ENCODE measurements around the gene DISP2.

Gene DISP2, protein sequence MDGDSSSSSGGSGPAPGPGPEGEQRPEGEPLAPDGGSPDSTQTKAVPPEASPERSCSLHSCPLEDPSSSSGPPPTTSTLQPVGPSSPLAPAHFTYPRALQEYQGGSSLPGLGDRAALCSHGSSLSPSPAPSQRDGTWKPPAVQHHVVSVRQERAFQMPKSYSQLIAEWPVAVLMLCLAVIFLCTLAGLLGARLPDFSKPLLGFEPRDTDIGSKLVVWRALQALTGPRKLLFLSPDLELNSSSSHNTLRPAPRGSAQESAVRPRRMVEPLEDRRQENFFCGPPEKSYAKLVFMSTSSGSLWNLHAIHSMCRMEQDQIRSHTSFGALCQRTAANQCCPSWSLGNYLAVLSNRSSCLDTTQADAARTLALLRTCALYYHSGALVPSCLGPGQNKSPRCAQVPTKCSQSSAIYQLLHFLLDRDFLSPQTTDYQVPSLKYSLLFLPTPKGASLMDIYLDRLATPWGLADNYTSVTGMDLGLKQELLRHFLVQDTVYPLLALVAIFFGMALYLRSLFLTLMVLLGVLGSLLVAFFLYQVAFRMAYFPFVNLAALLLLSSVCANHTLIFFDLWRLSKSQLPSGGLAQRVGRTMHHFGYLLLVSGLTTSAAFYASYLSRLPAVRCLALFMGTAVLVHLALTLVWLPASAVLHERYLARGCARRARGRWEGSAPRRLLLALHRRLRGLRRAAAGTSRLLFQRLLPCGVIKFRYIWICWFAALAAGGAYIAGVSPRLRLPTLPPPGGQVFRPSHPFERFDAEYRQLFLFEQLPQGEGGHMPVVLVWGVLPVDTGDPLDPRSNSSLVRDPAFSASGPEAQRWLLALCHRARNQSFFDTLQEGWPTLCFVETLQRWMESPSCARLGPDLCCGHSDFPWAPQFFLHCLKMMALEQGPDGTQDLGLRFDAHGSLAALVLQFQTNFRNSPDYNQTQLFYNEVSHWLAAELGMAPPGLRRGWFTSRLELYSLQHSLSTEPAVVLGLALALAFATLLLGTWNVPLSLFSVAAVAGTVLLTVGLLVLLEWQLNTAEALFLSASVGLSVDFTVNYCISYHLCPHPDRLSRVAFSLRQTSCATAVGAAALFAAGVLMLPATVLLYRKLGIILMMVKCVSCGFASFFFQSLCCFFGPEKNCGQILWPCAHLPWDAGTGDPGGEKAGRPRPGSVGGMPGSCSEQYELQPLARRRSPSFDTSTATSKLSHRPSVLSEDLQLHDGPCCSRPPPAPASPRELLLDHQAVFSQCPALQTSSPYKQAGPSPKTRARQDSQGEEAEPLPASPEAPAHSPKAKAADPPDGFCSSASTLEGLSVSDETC (N-terminal part only)

DNA sequence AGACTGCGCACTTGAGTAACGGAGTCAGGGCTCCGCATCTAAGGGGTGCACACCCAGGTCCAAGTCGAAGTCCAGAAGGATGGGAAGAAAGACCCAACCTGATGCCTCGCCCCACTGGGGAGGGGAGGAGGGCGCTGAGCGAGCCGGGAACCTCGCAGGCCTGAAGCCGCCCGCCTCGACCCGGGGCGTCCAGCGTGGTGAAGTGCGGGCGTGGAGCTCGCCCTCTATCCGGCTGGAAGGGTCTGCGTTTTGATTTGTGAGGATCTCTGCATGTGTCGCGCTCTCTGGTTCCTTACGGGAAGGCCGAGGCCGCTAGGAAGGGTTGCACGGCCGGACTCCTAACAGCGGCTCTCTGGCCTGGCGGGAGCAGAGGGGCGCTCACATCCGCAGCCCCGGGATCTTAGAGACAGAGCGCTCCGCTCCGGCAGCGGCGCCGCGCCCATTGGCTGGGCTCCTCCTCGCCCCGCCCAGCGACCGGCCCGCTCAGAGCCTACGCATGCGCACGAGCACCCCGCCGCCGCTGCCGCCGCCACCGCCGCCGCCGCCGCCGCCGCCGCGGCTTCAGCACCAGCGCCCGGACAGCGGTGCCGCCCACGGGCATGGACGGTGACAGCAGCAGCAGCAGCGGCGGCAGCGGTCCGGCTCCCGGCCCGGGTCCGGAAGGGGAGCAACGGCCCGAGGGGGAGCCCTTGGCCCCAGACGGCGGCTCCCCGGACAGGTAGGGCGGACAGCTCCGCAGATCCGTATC, at the start of gene DISP2:
TSS of gene DISP2 (plus strand) at position 497 of the 748 bp plus-strand sequence. CDS start at position 600, 103 bp downstream.
- peak; percentile 84 for DNase-seq

DNA sequence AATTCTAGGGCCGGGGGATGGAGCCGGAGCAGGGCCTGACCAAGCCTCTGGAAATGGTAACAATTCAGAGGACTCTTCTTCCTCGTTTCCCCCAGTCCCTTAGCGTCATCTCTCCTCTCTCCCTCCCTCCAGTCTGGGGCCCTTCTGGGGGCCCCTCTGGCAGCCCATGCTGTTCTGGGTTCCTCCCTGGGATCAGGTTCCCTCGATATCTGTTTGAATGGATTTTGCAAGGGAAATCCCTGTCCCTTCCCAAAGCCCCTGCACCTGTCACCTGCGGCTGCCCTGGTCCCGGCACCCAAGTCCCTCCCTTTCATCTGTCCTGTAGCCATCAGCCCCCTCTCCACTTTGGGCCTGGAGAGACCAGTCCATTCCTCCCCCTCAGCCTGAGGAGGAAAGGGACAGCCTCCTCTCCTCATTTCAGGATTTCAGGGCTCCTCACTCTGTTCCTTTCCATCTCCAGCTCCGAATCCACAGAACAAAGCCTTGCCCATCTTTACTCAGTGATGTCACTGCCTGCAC, 48.6 kb upstream of the DISP2 start:
- DNase-seq = no peak

GRCh38 chr15:40310001-40310959, 47.7 kb upstream of the DISP2 start:
- peak; percentile 25 to 30 for DNase-seq

- DNase-seq = no peak
These were observed 47.0 kb upstream of the DISP2 start for GRCh38 chr15:40310993-40311392.

GRCh38 chr15:40312370-40313158, 45.5 kb upstream of the DISP2 start:
- no peak for DNase-seq

- DNase-seq = peak; percentile 73 to 76
These were observed 44.3 kb upstream of the DISP2 start for GRCh38 chr15:40313531-40314398.

DNA sequence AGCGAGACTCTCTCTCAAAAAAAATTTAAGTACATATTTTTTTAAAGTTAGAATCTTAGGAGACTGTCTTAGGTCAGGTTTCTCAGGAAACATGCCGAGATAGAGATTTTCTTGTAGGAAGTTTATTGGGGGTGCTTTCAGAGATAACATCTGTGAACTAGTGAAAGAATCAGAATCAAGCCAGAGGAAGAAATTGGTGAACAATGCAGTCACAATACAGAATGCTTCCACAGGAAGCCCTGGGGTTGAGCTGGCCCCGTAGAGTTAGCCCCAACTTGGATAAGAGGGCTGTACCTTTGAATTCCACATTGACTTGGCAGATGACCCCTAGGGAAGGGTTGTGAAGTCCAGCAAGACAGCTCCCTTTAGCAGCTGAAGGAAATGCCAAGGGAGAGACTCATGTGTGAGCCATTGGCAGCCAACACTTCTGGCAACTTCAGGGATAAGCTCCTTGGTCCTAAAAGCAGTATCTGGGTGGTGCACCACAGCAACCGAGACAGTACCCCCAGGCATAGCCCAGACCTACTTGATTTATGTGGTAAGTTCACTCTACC, 43.2 kb upstream of the DISP2 start:
- DNase-seq = no peak

DNA sequence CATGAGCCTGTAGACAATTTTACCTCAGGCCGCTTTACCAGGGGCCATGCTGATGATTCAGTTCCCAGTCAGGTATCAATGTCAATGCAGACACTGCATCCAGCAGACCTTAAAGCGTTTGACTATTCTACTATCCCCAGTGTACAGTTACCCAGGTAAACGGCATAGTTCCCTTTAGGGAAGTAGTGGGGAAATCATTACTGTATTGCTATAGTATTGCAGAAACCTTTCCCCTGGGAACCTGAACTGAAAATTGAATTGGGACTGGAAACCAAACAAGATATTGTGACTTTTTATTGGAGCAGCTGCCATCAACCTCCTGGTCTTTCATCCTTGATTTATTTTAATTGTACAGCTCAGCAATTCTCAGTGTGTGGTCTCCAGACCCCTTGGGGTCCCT, 41.1 kb upstream of the DISP2 start:
- no peak for DNase-seq

GRCh38 chr15:40317580-40317979, 40.4 kb upstream of the DISP2 start:
- no peak for DNase-seq

DNA sequence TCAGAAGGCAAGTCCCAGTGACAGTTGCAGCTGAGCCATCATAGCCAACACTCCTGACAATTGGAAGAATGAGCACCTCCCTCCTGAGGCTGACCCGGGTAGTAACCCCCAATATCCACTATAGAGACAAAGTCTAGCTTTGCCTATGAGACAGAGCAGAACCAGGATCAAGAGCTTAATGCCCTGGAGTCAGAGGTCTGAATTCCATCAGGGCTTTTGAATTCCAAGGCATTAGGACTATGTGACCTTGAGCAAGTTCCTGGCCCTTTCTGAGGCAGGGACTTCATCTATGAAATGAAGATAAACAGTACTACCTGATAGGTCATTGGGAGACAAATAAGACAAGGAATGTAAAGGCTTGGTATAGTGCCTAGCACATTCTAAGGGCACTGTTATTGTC, 37.6 kb upstream of the DISP2 start:
- DNase-seq = no peak

DNA sequence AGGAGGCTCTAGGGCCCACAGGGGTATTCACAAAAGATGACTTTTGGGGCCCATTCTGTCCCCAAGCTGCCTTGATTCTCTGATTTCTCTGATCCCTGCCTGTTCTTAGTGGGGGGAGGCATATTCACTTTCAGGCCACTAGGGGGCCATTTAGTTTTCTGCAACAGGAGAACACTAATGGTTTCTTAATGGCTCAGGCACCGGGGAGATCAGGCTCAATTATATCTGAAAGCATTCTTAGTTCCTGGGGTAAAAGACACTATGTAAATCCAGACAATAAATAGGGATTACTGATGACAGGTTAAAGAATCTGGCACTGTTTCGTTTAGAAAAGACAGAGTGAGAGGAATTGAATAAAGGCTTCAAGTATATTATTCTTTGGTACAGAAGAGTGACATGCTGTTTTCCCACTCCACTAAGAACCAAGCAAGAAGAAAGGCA, 37.1 kb upstream of the DISP2 start:
- peak; percentile 78 to 80 for DNase-seq

GRCh38 chr15:40322531-40323238, 35.3 kb upstream of the DISP2 start:
- DNase-seq = peak; percentile 39 to 43

DNA sequence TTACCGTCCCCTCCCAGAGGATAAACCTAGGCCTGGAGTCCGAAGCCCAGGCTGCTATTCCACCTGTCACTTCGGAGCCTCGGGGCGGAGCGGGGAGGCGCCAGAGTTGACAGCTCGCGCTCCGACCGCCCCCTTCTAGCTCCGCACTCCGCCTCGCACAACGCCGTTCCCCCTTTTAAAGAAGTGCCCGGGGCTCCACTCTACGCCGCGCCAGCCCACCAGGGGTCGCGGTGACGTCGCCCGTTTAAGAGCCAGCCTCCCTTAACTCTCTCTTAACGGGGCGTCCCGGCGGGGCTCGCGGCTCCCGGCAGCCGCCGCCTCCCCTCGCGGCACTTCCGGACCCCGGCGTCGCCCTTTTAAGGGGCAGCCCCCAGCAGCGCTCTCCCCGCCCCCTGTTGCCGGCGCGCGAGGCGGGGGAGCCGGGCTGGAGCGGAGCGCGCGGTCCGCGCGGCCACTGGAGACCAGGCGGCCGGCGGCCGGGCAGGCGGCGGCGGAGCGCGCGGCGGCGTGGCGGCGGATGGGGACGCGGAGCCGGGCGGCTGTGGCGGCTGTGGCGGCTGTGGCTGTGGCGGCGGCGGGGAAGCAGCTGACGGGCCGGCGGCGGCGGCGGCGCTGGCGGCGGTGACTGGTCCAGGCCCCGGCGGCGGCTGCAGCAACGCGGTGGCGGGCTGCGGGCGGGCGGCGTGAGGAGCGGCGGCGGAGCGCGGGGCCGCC, 34.6 kb upstream of the DISP2 start, which contains the start of gene INAFM2:
TSS of gene INAFM2 (plus strand) at position 454 of the 714 bp plus-strand sequence. CDS start 364 bp downstream, outside the sequence.
- DNase-seq = peak; percentile 94 to 96

- DNase-seq = no peak
These were observed 33.8 kb upstream of the DISP2 start for GRCh38 chr15:40323953-40324937.

GRCh38 chr15:40325188-40325587, 32.8 kb upstream of the DISP2 start:
- no peak for DNase-seq

DNA sequence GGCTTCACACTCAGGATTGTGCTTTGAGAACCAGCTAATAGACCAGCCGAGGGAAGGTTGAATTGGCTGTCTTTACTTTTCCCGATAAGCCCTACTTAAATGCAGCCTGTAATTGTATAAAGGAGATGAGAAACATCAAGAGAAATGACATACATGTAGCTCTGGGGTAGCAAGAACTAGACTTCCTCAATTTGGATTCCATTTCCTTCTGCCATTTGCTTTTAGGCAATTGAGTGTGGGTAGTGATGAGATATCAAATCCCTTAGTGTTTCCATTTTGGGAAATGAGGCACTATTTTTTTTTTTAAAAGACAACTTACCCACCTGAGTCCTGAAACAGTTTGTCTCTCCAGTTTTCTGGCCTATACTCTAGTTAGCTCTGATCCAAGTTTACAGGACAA, 32.3 kb upstream of the DISP2 start:
- no peak for DNase-seq

Data from NCI-H2081 (cell line).